Measurements from ENCODE around the gene SC5D.
A peak's percentile ranks its signal among the peaks of the same experiment; 100 is the strongest.

The SC5D gene, protein sequence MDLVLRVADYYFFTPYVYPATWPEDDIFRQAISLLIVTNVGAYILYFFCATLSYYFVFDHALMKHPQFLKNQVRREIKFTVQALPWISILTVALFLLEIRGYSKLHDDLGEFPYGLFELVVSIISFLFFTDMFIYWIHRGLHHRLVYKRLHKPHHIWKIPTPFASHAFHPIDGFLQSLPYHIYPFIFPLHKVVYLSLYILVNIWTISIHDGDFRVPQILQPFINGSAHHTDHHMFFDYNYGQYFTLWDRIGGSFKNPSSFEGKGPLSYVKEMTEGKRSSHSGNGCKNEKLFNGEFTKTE

GRCh38 chr11:121292495-121293287 lies at the start of gene SC5D:
TSS of gene SC5D (plus strand) at chr11:121292771. CDS start at chr11:121303376, 10,605 bp downstream.
- H3K36me3 ChIP-seq (ENCODE audit: control insufficient read depth, insufficient read depth, low read length): no peaks in the 10 kb centered on the region
- H3K4me3 ChIP-seq (ENCODE audit: low read length): peak within 1 kb of the TSS; percentile 86
- H3K27me3 ChIP-seq (ENCODE audit: control insufficient read depth, insufficient read depth, low read length): no peaks in the 10 kb centered on the region
- H3K27ac ChIP-seq (ENCODE audit: low read depth, low read length): peak within 1 kb of the TSS; percentile 81
- peaks cover 4% of the 10 kb centered on the region for H3K4me1 ChIP-seq (ENCODE audit: control insufficient read depth, insufficient read depth, low read length)
- peak within 1 kb of the TSS; percentile 91 for H3K9ac ChIP-seq (ENCODE audit: low read length)

GRCh38 chr11:121244884-121245283 lies 47.7 kb upstream of the SC5D start:
- H3K27ac ChIP-seq (ENCODE audit: low read depth, low read length): no peak overlapping the region

DNA sequence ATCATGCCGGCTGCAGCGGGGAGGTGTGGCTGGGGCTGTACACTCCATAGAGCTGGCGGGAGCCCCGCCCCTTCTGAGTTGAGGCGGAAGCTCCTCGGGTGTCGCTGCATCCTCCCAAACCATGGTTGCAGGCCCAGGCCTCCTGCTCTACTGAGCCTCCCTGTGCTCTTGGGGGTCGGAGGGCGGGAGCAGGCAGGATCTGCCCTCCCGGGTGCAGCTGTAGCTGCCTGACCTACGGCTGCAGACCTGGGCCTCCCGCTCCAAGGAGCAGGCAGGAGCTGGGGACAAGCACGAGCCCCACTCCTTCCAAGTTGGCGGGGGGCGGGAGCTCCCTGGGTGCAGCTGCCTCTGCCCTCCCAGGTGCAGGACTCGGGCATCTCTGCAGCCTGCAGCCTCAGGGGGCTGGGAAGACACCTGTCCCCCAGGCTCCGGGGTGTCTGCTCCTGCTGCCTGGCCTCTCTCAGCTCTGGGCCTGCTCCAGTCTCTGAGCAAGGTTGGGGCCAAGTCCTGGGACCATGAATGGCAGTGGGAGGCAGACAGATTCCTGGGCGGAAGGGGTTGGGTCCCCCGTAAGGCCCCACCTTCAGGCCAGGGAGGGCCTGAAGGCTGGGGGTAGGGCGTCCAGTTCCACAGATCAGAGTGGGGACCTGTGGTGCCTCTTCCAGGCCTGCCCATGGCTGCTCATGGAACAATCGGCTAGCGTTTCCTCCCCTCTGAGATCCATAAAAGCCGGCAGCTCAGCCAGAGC lies 46.4 kb upstream of the SC5D start:
- no peaks in the 10 kb centered on the region for H3K36me3 ChIP-seq (ENCODE audit: control insufficient read depth, insufficient read depth, low read length)
- no peak overlapping the region for H3K9ac ChIP-seq (ENCODE audit: low read length)
- H3K4me3 ChIP-seq (ENCODE audit: low read length): no peak overlapping the region
- H3K27me3 ChIP-seq (ENCODE audit: control insufficient read depth, insufficient read depth, low read length): no peaks in the 10 kb centered on the region
- H3K4me1 ChIP-seq (ENCODE audit: control insufficient read depth, insufficient read depth, low read length): no peaks in the 10 kb centered on the region
- H3K27ac ChIP-seq (ENCODE audit: low read depth, low read length): no peak overlapping the region

More at GRCh38 chr11:121244884-121245283, 47.7 kb upstream of the SC5D start:
- Histone ChIP-seq H3K4me1 (ENCODE audit: control insufficient read depth, insufficient read depth, low read length) (no peaks in the 10 kb centered on the region), H3K36me3 (ENCODE audit: control insufficient read depth, insufficient read depth, low read length) (no peaks in the 10 kb centered on the region), H3K4me3 (ENCODE audit: low read length) (no peak overlapping the region), H3K9ac (ENCODE audit: low read length) (no peak overlapping the region), H3K27me3 (ENCODE audit: control insufficient read depth, insufficient read depth, low read length) (no peaks in the 10 kb centered on the region)

- Histone ChIP-seq H3K27ac (ENCODE audit: low read depth, low read length) (no peak overlapping the region), H3K36me3 (ENCODE audit: control insufficient read depth, insufficient read depth, low read length) (no peaks in the 10 kb centered on the region), H3K27me3 (ENCODE audit: control insufficient read depth, insufficient read depth, low read length) (no peaks in the 10 kb centered on the region), H3K4me1 (ENCODE audit: control insufficient read depth, insufficient read depth, low read length) (no peaks in the 10 kb centered on the region), H3K4me3 (ENCODE audit: low read length) (no peak overlapping the region), H3K9ac (ENCODE audit: low read length) (no peak overlapping the region)
Measured at GRCh38 chr11:121246769-121247035, 45.9 kb upstream of the SC5D start.

- Histone ChIP-seq H3K4me1 (ENCODE audit: control insufficient read depth, insufficient read depth, low read length) (no peaks in the 10 kb centered on the region), H3K36me3 (ENCODE audit: control insufficient read depth, insufficient read depth, low read length) (no peaks in the 10 kb centered on the region), H3K27me3 (ENCODE audit: control insufficient read depth, insufficient read depth, low read length) (no peaks in the 10 kb centered on the region), H3K9ac (ENCODE audit: low read length) (no peak overlapping the region), H3K27ac (ENCODE audit: low read depth, low read length) (no peak overlapping the region), H3K4me3 (ENCODE audit: low read length) (no peak overlapping the region)
Measured at GRCh38 chr11:121248496-121248895, 44.1 kb upstream of the SC5D start.

GRCh38 chr11:121249039-121249663 lies 43.4 kb upstream of the SC5D start:
- Histone ChIP-seq H3K4me3 (ENCODE audit: low read length) (no peak overlapping the region), H3K27me3 (ENCODE audit: control insufficient read depth, insufficient read depth, low read length) (no peaks in the 10 kb centered on the region), H3K4me1 (ENCODE audit: control insufficient read depth, insufficient read depth, low read length) (no peaks in the 10 kb centered on the region), H3K27ac (ENCODE audit: low read depth, low read length) (no peak overlapping the region), H3K9ac (ENCODE audit: low read length) (no peak overlapping the region), H3K36me3 (ENCODE audit: control insufficient read depth, insufficient read depth, low read length) (no peaks in the 10 kb centered on the region)

DNA sequence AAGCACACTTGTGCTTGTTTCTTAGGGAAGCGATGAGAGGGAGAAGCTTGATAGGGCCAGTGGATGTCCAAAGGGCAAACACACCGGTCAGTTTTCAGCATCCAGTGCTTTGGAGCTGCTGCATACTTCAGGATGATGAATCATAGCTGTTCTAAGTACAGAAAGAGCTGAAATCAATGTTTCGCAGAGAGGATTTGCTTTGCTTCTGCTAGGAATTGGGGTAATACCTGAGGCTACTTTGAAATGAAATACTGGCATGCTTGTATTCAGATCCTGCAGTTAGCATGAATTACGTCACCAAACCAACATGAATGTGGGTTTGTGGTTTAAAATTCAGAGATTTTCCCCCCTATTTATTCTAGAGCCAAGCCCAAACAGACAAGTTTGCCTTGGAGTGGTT lies 41.7 kb upstream of the SC5D start:
- H3K27me3 ChIP-seq (ENCODE audit: control insufficient read depth, insufficient read depth, low read length): no peaks in the 10 kb centered on the region
- no peak overlapping the region for H3K27ac ChIP-seq (ENCODE audit: low read depth, low read length)
- no peak overlapping the region for H3K9ac ChIP-seq (ENCODE audit: low read length)
- no peak overlapping the region for H3K4me3 ChIP-seq (ENCODE audit: low read length)
- H3K36me3 ChIP-seq (ENCODE audit: control insufficient read depth, insufficient read depth, low read length): no peaks in the 10 kb centered on the region
- no peaks in the 10 kb centered on the region for H3K4me1 ChIP-seq (ENCODE audit: control insufficient read depth, insufficient read depth, low read length)

DNA sequence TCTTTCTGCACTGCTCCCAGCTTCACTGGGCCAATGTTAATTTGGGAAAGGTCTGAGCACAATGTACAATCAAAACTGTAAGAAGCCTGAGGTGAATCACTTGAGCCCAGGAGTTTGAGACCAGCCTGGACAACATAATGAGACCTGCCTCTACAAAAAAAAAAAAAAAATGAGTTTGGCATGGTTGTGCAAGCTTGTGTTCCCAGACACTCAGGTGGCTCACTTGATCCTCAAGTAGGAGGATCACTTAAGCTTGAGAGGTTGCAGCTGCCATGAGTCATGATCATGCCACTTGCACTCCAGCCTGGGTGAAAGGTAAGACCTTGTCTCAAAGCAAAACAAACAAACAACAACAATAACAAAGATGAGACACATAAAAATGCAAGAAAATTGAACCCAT lies 38.6 kb upstream of the SC5D start:
- Histone ChIP-seq H3K9ac (ENCODE audit: low read length) (no peak overlapping the region), H3K36me3 (ENCODE audit: control insufficient read depth, insufficient read depth, low read length) (no peaks in the 10 kb centered on the region), H3K27me3 (ENCODE audit: control insufficient read depth, insufficient read depth, low read length) (no peaks in the 10 kb centered on the region), H3K27ac (ENCODE audit: low read depth, low read length) (no peak overlapping the region), H3K4me1 (ENCODE audit: control insufficient read depth, insufficient read depth, low read length) (no peaks in the 10 kb centered on the region), H3K4me3 (ENCODE audit: low read length) (no peak overlapping the region)

DNA sequence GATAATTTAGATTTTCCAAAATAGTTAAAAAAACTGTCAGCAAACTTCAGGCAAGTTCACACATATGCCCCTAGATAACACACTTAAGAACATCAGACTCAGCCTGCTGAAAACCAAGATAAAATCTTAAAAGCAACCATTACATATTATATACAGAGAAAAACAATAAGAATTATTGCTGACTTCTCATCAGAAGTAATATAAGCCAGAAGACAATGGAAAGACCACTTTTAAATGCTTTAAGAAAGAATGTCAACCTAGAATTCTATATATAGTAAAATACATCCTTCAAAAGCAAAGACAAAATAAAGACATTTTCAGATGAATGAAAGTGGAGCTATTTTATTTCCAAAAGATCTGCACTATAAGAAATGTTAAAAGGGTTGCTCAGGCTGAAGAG lies 37.8 kb upstream of the SC5D start:
- H3K36me3 ChIP-seq (ENCODE audit: control insufficient read depth, insufficient read depth, low read length): no peaks in the 10 kb centered on the region
- H3K9ac ChIP-seq (ENCODE audit: low read length): no peak overlapping the region
- no peaks in the 10 kb centered on the region for H3K4me1 ChIP-seq (ENCODE audit: control insufficient read depth, insufficient read depth, low read length)
- no peaks in the 10 kb centered on the region for H3K27me3 ChIP-seq (ENCODE audit: control insufficient read depth, insufficient read depth, low read length)
- no peak overlapping the region for H3K27ac ChIP-seq (ENCODE audit: low read depth, low read length)
- no peak overlapping the region for H3K4me3 ChIP-seq (ENCODE audit: low read length)

DNA sequence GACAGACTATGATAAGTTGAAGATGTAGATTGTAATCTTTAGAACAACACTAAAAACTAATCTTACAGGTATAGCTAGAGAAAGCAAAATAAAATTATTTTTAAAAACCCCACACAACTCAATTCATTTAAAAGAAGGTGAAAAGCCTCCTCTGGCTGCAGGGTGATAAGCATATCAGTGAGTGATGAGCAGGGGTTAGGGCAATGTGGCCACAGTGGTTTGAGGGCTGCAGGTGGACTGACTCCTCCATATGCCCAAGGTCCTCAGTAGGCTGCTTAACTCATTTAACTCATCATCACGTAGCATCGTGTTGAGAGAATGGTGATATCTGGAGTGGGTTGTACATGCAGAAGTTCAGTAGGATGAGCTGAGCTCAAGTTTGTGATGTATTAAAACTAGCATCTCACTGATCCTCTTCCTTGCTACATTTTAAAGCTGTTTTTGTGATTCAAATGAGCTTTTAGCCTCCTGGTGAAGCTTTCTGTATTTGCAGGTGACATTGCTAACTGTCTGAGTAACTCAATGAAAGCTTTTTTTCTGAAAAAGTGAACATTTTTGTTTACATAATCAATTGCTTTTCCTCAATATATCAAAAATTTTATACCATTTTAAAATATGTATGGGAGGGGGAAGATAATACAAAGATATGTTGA lies 37.0 kb upstream of the SC5D start:
- Histone ChIP-seq H3K9ac (ENCODE audit: low read length) (no peak overlapping the region), H3K4me3 (ENCODE audit: low read length) (no peak overlapping the region), H3K27ac (ENCODE audit: low read depth, low read length) (no peak overlapping the region), H3K27me3 (ENCODE audit: control insufficient read depth, insufficient read depth, low read length) (no peaks in the 10 kb centered on the region), H3K36me3 (ENCODE audit: control insufficient read depth, insufficient read depth, low read length) (no peaks in the 10 kb centered on the region), H3K4me1 (ENCODE audit: control insufficient read depth, insufficient read depth, low read length) (no peaks in the 10 kb centered on the region)

- Histone ChIP-seq H3K4me1 (ENCODE audit: control insufficient read depth, insufficient read depth, low read length) (no peaks in the 10 kb centered on the region), H3K9ac (ENCODE audit: low read length) (no peak overlapping the region)
Measured at GRCh38 chr11:121257289-121257688, 35.3 kb upstream of the SC5D start.

DNA sequence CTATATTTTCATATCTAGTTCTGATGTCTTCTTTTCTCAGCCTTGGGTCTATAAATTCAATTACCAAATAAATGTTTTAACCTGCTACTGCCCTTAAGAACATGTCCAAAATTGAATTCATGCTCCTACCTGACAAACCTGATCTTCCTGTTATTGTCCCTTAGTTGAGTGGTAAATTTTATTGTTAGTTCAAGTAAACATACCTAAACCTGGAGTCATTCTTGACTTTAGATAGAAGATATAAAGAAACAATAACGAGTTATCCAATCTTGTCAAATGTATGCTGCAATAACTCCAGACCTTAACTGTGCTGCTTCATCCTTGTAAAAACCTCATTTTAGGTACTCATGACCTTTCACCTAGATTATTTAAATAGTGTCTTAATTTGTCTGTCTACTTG lies 34.6 kb upstream of the SC5D start:
- no peaks in the 10 kb centered on the region for H3K27me3 ChIP-seq (ENCODE audit: control insufficient read depth, insufficient read depth, low read length)
- no peaks in the 10 kb centered on the region for H3K36me3 ChIP-seq (ENCODE audit: control insufficient read depth, insufficient read depth, low read length)
- no peaks in the 10 kb centered on the region for H3K4me1 ChIP-seq (ENCODE audit: control insufficient read depth, insufficient read depth, low read length)
- no peak overlapping the region for H3K9ac ChIP-seq (ENCODE audit: low read length)
- no peak overlapping the region for H3K4me3 ChIP-seq (ENCODE audit: low read length)
- H3K27ac ChIP-seq (ENCODE audit: low read depth, low read length): no peak overlapping the region

More at GRCh38 chr11:121257289-121257688, 35.3 kb upstream of the SC5D start:
- Histone ChIP-seq H3K36me3 (ENCODE audit: control insufficient read depth, insufficient read depth, low read length) (no peaks in the 10 kb centered on the region), H3K27me3 (ENCODE audit: control insufficient read depth, insufficient read depth, low read length) (no peaks in the 10 kb centered on the region), H3K4me3 (ENCODE audit: low read length) (no peak overlapping the region), H3K27ac (ENCODE audit: low read depth, low read length) (no peak overlapping the region)
